Motor neuron (in vitro differentiated cells): ENCODE data around the gene CASP8. TPM values are rescaled to one million over a fixed set of nuclear protein-coding genes. Genes with fewer than 3 reads are reported as not detected.
A peak's percentile ranks its signal among the peaks of the same experiment; 100 is the strongest.
"Not testable (repeated sequence)": the region's sequence is repeated elsewhere in the genome, so short reads cannot be mapped to it uniquely, and the experiment has no call there.

Experiments
- ATAC-seq, 8 experiments: fragments of 200-7000 bp; cut with Tn5 transposase; replicated peaks in 6 of 8; 2 replicates each; pipeline ENCODE4 v1.8.0; 2021; ENCODE audit warnings: mild to moderate bottlenecking in 8 of 8, moderate library complexity in 8 of 8
- H3K27ac ChIP-seq, 2 donors: fragments of 250-450 bp; sonication (Bioruptor Pico); 2 replicates each; pipeline ENCODE4 v1.9.0; 2021; ENCODE audit warnings: antibody characterized with exemption in 2 of 2, mild to moderate bottlenecking in 2 of 2, moderate library complexity in 1 of 2
- H3K4me1 ChIP-seq, 2 donors: fragments of 250-450 bp; sonication (Bioruptor Pico); replicated peaks in 1 of 2; 2 replicates each; pipeline ENCODE4 v1.6.1; 2021; ENCODE audit warnings: antibody characterized with exemption in 2 of 2, mild to moderate bottlenecking in 2 of 2, moderate library complexity in 1 of 2
- H3K4me3 ChIP-seq, 5 donors: fragments of 250-450 bp; sonication (Bioruptor Pico); 2 replicates each; pipeline ENCODE4 v1.9.0; 2021; ENCODE audit warnings: antibody characterized with exemption in 5 of 5, mild to moderate bottlenecking in 5 of 5, moderate library complexity in 4 of 5
- WGBS, 10 experiments: fragments of 450-650 bp; shearing (Covaris generic); methylation state at CpG; one replicate each; pipeline ENCODE4 v1.0.0; 2022; 5-methylcytosine and 5-hydroxymethylcytosine counted together
- in situ Hi-C, 9 experiments: fragments of 400-800 bp; cut with MboI; loops; one replicate each; pipeline ENCODE4 v1.15.0; 2021; ENCODE audit warnings: low sequenced_read_pairs in 9 of 9, low pct_unique_long_range_greater_than_20kb in 2 of 9; ENCODE audit not compliant: unreplicated experiment in 9 of 9
- total RNA-seq, 8 experiments: library from RNA; unstranded; fragments of 300-600 nt; gene quantifications; 2 replicates each; pipeline versions ENCODE4 v1.2.3 to v1.2.4, GENCODE V29; 2022

Gene CASP8
- total RNA-seq, 8 experiments from 2014 or later = 0.16 to 28.3 (median 6.9) TPM

GRCh38 chr2:201233192-201233811, 27.0 kb upstream of the CASP8 start:
- ATAC-seq = peak in 3 of 8 experiments; percentile 54 to 68 (median 59)
- Histone ChIP-seq H3K4me1 (no peaks in the 10 kb centered on the region), H3K4me3 (no peak overlapping the region), H3K27ac (no peak overlapping the region)
- 26 to 80% (median 56%) methylated on average over 1 to 8 of the region's 8 CpGs; no CpG with 5 or more reads in 2 of the 10 experiments for WGBS, 10 experiments
- in situ Hi-C loops = loop anchor here in 1 of 9 experiments (25.0 kb wide), 1 partner anchor 954 kb away; no protein-coding TSS in a partner anchor

GRCh38 chr2:201233812-201234662, 26.3 kb upstream of the CASP8 start:
- no peak overlapping the region for H3K27ac ChIP-seq
- in situ Hi-C loops = loop anchor here in 1 of 9 experiments (25.0 kb wide), 1 partner anchor 953 kb away; no protein-coding TSS in a partner anchor
- H3K4me3 ChIP-seq = no peak overlapping the region
- WGBS, 10 experiments = 77 to 100% (median 88%) methylated on average over 1 to 13 of the region's 21 CpGs; no CpG with 5 or more reads in 1 of the 10 experiments
- ATAC-seq = no peak
- H3K4me1 ChIP-seq = no peaks in the 10 kb centered on the region

- 21 to 100% (median 85%) methylated on average over 1 to 3 of the region's 3 CpGs for WGBS, 10 experiments
- H3K27ac ChIP-seq = no peak overlapping the region
- in situ Hi-C loops = loop anchor here in 1 of 9 experiments (25.0 kb wide), 1 partner anchor 953 kb away; no protein-coding TSS in a partner anchor
- H3K4me1 ChIP-seq = no peaks in the 10 kb centered on the region
- no peak overlapping the region for H3K4me3 ChIP-seq
- ATAC-seq = peak in 1 of 8 experiments; percentile 7
These were observed 25.6 kb upstream of the CASP8 start for GRCh38 chr2:201234663-201235135.

GRCh38 chr2:201235860-201236811, 24.2 kb upstream of the CASP8 start:
- in situ Hi-C loops = loop anchor here in 1 of 9 experiments (25.0 kb wide), 1 partner anchor 951 kb away; no protein-coding TSS in a partner anchor
- no peaks in the 10 kb centered on the region for H3K4me1 ChIP-seq
- no peak overlapping the region for H3K27ac ChIP-seq
- peak; percentile 28 to 77 (median 54) for ATAC-seq
- WGBS, 10 experiments = 4 to 76% (median 28%) methylated on average over 3 to 12 of the region's 14 CpGs
- no peak overlapping the region for H3K4me3 ChIP-seq

GRCh38 chr2:201237486-201238123, 22.7 kb upstream of the CASP8 start:
- 23 to 100% (median 89%) methylated on average over 2 to 7 of the region's 7 CpGs for WGBS, 10 experiments
- H3K4me1 ChIP-seq = no peaks in the 10 kb centered on the region
- ATAC-seq = no peak
- H3K27ac ChIP-seq = no peak overlapping the region
- no peak overlapping the region for H3K4me3 ChIP-seq
- in situ Hi-C loops = loop anchor here in 1 of 9 experiments (25.0 kb wide), 1 partner anchor 950 kb away; no protein-coding TSS in a partner anchor

- WGBS, 10 experiments = 6 to 100% (median 91%) methylated on average over 3 to 9 of the region's 21 CpGs
- in situ Hi-C loops = loop anchor here in 1 of 9 experiments (25.0 kb wide), 1 partner anchor 948 kb away; no protein-coding TSS in a partner anchor
- H3K27ac ChIP-seq, H3K4me3 ChIP-seq, H3K4me1 ChIP-seq: not testable (repeated sequence)
- ATAC-seq = peak in 2 of 8 experiments; percentile 79 to 89
These were observed 21.0 kb upstream of the CASP8 start for GRCh38 chr2:201239167-201239935.

GRCh38 chr2:201242571-201243277, 17.6 kb upstream of the CASP8 start:
- no peak overlapping the region for H3K4me3 ChIP-seq
- H3K4me1 ChIP-seq = no peaks in the 10 kb centered on the region
- H3K27ac ChIP-seq = no peak overlapping the region
- in situ Hi-C loops = loop anchor here in 2 of 9 experiments (10.0 to 25.0 kb wide), 2 partner anchors 122 to 945 kb away; no protein-coding TSS in a partner anchor
- ATAC-seq = no peak

- ATAC-seq = no peak
- no peak overlapping the region for H3K27ac ChIP-seq
- no peaks in the 10 kb centered on the region for H3K4me1 ChIP-seq
- in situ Hi-C loops = loop anchor here in 2 of 9 experiments (10.0 to 25.0 kb wide), 2 partner anchors 120 to 942 kb away; no protein-coding TSS in a partner anchor
- no peak overlapping the region for H3K4me3 ChIP-seq
- WGBS, 10 experiments = 80 to 100% (median 100%) methylated on average over 1 to 3 of the region's 5 CpGs; no CpG with 5 or more reads in 2 of the 10 experiments
These were observed 15.5 kb upstream of the CASP8 start for GRCh38 chr2:201244829-201245228.

GRCh38 chr2:201246280-201246679, 14.1 kb upstream of the CASP8 start:
- Histone ChIP-seq H3K27ac (no peak overlapping the region), H3K4me1 (no peaks in the 10 kb centered on the region), H3K4me3 (no peak overlapping the region)
- ATAC-seq = no peak
- WGBS, 10 experiments = 60 to 93% (median 85%) methylated on average over 1 to 3 of the region's 4 CpGs; no CpG with 5 or more reads in 3 of the 10 experiments
- in situ Hi-C loops = loop anchor here in 2 of 9 experiments (10.0 to 25.0 kb wide), 2 partner anchors 119 to 941 kb away; no protein-coding TSS in a partner anchor

GRCh38 chr2:201248288-201248844, 12.0 kb upstream of the CASP8 start:
- Histone ChIP-seq H3K4me3 (no peak overlapping the region), H3K27ac (no peak overlapping the region), H3K4me1 (no peaks in the 10 kb centered on the region)
- WGBS, 10 experiments = 21 to 100% (median 85%) methylated on average over 2 to 6 of the region's 6 CpGs; no CpG with 5 or more reads in 1 of the 10 experiments
- no peak for ATAC-seq
- in situ Hi-C loops = loop anchor here in 2 of 9 experiments (10.0 to 25.0 kb wide), 2 partner anchors 116 to 939 kb away; no protein-coding TSS in a partner anchor
